Femur (tissue), 1 donor: ENCODE measurements around the gene KRTAP10-8.
"Not testable (repeated sequence)": the region's sequence is repeated elsewhere in the genome, so short reads cannot be mapped to it uniquely, and the experiment has no call there.

Source experiments
- DNase-seq: peaks from one replicate; pipeline ENCODE4 v3.0.0-alpha.2; 2017

Gene KRTAP10-8

DNA sequence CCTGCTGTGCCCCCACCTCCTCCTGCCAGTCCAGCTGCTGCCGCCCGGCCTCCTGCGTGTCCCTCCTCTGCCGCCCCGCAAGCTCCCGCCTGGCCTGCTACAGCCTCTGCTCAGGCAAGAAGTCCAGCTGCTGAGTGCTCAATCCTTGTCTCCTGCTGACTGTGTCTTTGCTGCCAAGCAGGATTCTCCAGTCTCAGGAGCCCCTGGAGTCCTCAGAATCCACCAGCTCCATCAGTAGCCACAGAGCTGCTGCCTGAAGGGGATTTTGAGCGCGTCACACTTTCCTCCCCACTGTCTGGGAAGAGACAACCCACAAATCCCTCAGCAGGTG, 35.3 kb downstream of the KRTAP10-8 start:
- no peak for DNase-seq

DNA sequence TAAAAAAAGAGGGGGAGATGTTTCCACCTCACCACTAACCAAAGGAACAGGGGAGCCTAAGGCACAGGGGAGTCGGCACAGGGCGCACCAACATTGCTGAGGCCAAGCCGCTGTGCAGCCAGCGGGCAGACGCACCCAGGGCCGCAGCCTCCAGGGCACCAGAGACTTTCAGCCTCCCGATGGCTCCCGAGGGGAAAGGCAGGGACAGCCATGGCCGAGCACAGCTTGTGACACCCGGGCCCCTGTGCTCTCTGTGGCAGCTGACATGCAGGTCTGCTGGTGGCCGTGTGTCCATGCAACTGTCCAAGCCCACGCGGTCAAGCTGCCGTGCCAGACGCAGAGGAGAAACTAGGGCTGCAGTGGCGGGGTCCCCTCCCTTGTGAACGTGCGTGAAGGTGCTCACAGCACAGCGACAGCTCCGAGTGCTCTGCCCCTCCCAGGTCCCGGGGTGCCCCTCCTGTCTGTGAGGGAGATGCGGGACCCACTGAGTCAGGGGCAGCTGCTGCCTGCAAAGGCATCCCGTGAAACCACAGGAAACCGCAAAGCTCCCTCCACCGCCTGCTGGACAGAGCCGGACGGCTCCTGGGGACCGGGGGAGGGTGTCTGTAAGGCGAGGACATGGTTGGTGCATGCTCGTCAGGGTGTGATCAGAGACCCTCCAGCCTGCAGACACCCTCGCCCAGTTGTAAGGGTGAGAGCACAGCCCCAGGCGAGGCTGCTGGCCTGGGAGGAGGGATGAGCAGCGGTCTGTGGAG, 36.9 kb downstream of the KRTAP10-8 start:
- no peak for DNase-seq

- DNase-seq = no peak
Observed at GRCh38 chr21:44649521-44650100, 37.7 kb downstream of the KRTAP10-8 start.

DNA sequence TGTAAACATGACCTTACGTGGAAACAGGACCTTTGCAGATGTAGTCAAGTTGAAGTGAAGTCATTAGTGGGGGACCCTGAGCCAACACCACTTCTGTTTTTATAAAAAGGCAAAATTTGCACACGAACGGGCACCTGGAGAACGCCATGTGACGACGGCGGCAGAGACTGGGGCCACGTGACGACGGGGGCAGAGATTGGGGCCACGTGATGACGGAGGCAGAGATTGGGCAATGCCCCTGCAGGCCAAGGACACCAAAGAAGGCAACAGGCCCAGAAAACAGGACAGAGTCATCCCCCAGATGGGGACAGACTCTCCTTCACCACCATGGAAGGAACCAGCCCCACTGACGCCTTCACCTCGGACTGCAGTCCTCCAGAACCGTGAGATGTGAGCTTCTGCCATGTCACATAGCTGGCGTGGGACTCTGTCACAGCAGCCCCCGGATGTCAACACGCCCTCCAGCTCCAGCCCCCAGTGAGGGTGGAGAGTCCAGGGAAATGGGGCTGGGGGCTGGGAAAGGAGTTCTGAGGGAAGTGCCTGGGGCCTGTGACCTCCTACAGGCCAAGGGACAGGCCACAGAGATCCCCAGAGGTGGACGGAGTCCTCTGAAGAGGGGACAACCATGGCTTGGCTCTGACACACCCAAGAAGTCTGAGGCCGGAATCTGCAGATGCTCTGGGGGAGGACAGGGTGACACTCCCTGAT, 38.5 kb downstream of the KRTAP10-8 start:
- DNase-seq = no peak

GRCh38 chr21:44650973-44651675, 39.2 kb downstream of the KRTAP10-8 start:
- no peak for DNase-seq

DNA sequence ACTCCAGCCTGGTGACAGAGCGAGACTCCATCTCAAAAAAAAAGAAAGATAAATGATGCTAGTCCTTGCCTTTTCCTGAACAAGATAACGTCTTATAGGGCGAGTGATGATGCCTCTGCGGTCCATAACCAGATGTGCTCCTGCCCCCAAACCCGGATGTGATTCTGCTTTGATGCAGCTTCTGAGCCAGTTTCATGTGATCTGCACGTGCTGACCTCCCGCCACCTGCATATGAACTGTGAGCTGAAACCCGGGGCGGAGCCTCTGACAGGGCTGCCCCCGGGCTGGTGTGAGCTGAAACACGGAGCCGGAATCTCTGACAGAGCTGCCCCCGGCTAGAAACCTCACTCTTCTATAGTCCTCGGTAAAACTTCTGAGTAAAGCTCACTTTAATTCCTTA, 41.2 kb downstream of the KRTAP10-8 start:
- no peak for DNase-seq

DNA sequence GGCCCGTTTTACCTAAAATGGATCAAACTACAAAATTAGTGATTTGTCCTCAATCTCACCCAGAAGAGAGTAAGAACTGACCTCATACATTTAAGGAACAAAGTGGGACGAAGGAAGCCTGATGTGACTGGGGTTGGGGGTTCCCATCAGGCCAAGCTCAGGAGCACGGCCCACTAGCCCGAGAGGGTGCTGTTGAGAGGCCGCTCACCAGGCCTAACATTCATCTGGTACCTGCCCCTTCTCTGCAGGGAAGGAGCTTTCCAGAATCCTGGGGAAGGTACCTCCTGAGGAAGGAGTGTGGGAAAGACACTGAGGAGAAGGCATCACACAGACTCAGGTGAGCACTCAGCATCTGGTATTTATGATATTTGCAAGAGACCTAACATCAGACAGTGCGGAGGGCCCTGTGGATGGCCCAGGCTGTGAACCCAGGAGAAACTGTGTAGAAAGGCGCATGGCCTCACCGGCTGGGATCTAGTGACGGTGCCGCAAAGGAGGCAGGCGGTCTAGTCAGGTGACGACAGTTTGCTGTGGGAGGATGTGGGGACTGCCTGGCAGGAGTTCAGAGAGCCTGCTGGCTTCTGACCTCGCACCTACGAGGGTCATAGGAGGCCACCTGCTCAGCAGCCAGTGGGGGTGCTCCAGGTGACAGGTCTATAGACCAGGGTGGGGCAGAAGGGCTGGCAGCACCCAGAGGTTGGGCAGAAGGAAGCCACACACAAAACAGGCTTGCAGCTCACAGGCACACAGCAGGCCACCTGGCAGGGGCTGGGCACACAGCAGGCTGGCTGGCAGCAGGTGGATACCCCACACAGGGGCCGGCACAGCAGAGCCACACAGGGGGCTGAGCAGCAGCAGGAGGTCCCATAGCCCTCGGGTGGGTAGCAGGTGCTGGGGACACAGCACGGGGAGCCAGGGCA, 42.0 kb downstream of the KRTAP10-8 start:
- no peak for DNase-seq

DNA sequence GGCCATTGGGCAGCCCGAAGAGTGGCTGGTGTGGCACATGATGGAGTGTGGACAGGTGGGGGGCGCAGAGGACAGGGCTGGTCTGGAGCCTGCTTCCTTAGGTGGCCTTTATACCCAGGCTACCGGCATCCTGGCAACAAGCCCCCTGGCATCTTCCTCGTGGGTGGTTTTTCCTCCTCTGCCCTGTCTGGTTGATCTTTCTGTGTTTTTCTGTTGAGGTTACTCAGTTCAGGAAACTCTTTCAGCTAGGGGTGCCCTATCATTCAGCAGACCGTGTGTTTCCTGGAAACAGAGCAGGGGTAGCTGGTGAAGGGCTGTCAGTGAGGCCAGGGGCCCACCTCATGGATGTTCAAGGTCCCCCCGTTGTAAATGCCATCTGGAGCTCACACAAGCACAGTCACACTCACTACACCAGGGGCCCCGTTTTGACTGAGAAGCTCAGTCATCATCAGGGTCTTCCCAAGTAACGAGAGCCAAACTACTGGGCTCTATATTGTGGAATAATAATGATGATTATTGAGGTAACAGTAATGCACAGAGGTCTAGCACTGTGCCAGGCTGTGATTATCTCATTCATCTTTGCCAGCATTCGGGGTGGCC, 42.8 kb downstream of the KRTAP10-8 start, which contains the start of gene KRTAP12-4:
KRTAP12-4 (minus strand) TSS at position 84 of the 600 bp plus-strand sequence; CDS start at position 39, 45 bp downstream.
- DNase-seq = no peak

- DNase-seq = no peak
Observed at GRCh38 chr21:44656868-44657267, 45.0 kb downstream of the KRTAP10-8 start.

- no peak for DNase-seq
Observed at GRCh38 chr21:44657635-44658540, 46.0 kb downstream of the KRTAP10-8 start, which contains the start of gene KRTAP12-3. Gene KRTAP12-3 (plus strand): TSS chr21:44657932. CDS start chr21:44657980, 48 bp downstream.

DNA sequence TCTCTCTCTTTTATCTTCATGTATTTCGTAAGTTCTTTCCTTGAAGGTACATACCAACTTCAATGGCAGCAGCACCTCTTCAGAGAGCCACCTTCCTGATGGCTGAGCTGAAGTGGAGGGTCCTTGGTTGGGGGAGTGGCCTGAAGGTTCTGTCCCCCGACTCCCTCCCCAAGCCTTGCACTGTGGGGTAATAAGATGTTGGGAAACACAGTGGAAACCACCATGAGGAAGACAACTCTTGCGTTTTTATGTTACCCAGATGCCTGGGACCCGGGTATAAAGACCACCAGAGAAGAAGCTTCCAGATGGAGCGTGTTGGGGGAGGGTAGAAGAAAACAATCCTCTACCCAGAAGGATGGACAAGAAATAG, 46.6 kb downstream of the KRTAP10-8 start:
- DNase-seq = no peak

GRCh38 chr21:44658913-44659595, 47.2 kb downstream of the KRTAP10-8 start:
- DNase-seq = no peak

DNA sequence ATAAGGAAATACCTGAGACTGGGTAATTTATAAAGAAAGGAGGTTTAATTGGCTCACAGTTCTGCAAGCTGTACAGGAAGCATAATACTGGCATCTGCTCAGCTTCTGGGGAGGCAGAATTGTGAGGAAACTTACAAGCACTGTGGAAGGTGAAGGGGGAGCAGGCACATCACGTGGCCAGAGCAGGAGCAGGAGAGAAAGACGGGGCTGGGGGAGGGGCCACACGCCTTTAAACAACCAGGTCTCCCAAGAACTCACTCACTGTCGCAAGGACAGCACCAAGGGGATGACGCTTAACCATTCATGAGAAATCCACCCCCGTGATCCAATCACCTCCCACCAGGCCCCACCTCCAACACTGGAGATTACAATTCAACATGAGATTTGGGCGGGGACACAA, 49.7 kb downstream of the KRTAP10-8 start:
- not testable (repeated sequence) for DNase-seq
